Myocyte (in vitro differentiated cells): ENCODE results near the gene NPR2. TPM values are rescaled to one million over a fixed set of nuclear protein-coding genes. Genes with fewer than 3 reads are reported as not detected.

Source experiments
- DNase-seq: peaks from one replicate; pipeline ENCODE4 v3.0.0-alpha.2; 2012; ENCODE audit warnings: low read depth
- total RNA-seq: library from RNA; depleted of rRNA; stranded (reverse); fragments of >200 nt; gene quantifications from 2 replicates; pipeline ENCODE4 v1.2.3, GENCODE V29; 2014

Gene NPR2
- total RNA-seq, 1 donor from 2014 or later: 8.2 TPM

- no peak for DNase-seq
Measured at GRCh38 chr9:35763181-35763580, 28.2 kb upstream of the NPR2 start.

GRCh38 chr9:35763803-35764202 is 27.6 kb upstream of the NPR2 start:
- DNase-seq: no peak

- DNase-seq: no peak
Measured at GRCh38 chr9:35766997-35767396, 24.4 kb upstream of the NPR2 start.

GRCh38 chr9:35767458-35767857 is 23.9 kb upstream of the NPR2 start:
- DNase-seq: no peak

GRCh38 chr9:35769763-35770162 is 21.6 kb upstream of the NPR2 start:
- DNase-seq: no peak

- no peak for DNase-seq
Measured at GRCh38 chr9:35771075-35771433, 20.3 kb upstream of the NPR2 start.

GRCh38 chr9:35771534-35771933 is 19.9 kb upstream of the NPR2 start:
- no peak for DNase-seq

GRCh38 chr9:35771943-35772342 is 19.4 kb upstream of the NPR2 start:
- DNase-seq: no peak

GRCh38 chr9:35774907-35775635 is 16.3 kb upstream of the NPR2 start:
- no peak for DNase-seq

- peak; percentile 17 for DNase-seq
Measured at GRCh38 chr9:35776018-35776417, 15.4 kb upstream of the NPR2 start.

GRCh38 chr9:35778496-35778895 is 12.9 kb upstream of the NPR2 start:
- DNase-seq: no peak

- DNase-seq: no peak
Measured at GRCh38 chr9:35781066-35781465, 10.3 kb upstream of the NPR2 start.

- no peak for DNase-seq
Measured at GRCh38 chr9:35783418-35783817, 8.0 kb upstream of the NPR2 start.

GRCh38 chr9:35789541-35789940 is 1.9 kb upstream of the NPR2 start:
- DNase-seq: no peak

GRCh38 chr9:35790025-35790384 is 1.4 kb upstream of the NPR2 start:
- no peak for DNase-seq

- peak; percentile 85 for DNase-seq
Measured at GRCh38 chr9:35790385-35791296, 750 bp upstream of the NPR2 start.

- no peak for DNase-seq
Measured at GRCh38 chr9:35792024-35792813, 828 bp downstream of the NPR2 start.

- DNase-seq: no peak
Measured at GRCh38 chr9:35792826-35793225, 1.4 kb downstream of the NPR2 start.

- no peak for DNase-seq
Measured at GRCh38 chr9:35793461-35793860, 2.1 kb downstream of the NPR2 start.

- no peak for DNase-seq
Measured at GRCh38 chr9:35795695-35796094, 4.3 kb downstream of the NPR2 start.

- peak; percentile 28 for DNase-seq
Measured at GRCh38 chr9:35797311-35798109, 6.1 kb downstream of the NPR2 start.
